ENCODE results near the gene CCDC124. TPM values are rescaled to one million over a fixed set of nuclear protein-coding genes. Genes with fewer than 3 reads are reported as not detected.

The CCDC124 gene
- total RNA-seq, 1 donor from 2014 or later, result 55.3 TPM

DNA sequence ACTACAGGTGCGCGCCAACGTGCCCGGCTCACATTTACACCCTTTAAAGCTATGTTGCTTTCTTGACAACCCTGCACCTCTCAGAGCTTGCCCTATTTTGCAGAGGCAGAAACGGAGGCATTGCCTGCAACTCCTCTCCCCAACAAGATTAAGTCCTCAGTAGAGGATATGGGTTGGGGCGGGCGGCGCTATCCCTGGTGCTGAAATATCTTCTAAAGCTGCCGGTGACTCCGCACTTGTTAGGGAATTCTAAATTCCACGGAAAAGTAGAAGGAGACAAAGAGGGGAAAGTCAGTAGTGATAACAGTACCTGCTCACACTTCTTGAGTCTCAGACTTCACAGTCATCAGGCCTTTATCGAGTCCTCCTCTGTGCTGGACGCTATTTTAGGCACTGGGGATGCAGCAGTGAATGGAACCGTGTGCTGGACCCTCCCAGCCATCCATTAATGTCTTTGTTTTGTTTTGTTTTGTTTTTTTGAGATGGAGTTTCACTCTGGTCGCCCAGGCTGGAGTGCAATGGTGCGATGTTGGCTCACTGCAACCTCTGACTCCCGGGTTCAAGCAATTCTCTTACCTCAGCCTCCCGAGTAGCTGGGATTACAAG is 43.1 kb upstream of the CCDC124 start:
- H3K27ac ChIP-seq, result no peak overlapping the region
- ATAC-seq (peak; percentile 30 to 54), DNase-seq (no peak)
- no peak overlapping the region for H3K4me3 ChIP-seq
- intact Hi-C loops (cut with DNase I), result no loop called here
- H3K36me3 ChIP-seq, result no peaks in the 10 kb centered on the region
- peaks cover 19% of the 10 kb centered on the region for H3K27me3 ChIP-seq (ENCODE audit: low read depth)
- TF ChIP-seq, protein P1, sequence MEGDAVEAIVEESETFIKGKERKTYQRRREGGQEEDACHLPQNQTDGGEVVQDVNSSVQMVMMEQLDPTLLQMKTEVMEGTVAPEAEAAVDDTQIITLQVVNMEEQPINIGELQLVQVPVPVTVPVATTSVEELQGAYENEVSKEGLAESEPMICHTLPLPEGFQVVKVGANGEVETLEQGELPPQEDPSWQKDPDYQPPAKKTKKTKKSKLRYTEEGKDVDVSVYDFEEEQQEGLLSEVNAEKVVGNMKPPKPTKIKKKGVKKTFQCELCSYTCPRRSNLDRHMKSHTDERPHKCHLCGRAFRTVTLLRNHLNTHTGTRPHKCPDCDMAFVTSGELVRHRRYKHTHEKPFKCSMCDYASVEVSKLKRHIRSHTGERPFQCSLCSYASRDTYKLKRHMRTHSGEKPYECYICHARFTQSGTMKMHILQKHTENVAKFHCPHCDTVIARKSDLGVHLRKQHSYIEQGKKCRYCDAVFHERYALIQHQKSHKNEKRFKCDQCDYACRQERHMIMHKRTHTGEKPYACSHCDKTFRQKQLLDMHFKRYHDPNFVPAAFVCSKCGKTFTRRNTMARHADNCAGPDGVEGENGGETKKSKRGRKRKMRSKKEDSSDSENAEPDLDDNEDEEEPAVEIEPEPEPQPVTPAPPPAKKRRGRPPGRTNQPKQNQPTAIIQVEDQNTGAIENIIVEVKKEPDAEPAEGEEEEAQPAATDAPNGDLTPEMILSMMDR (IDR thresholded peaks at IDR 0.05), result no peak
- H3K9me3 ChIP-seq, result no peaks in the 10 kb centered on the region
- no peaks in the 10 kb centered on the region for H3K4me1 ChIP-seq

DNA sequence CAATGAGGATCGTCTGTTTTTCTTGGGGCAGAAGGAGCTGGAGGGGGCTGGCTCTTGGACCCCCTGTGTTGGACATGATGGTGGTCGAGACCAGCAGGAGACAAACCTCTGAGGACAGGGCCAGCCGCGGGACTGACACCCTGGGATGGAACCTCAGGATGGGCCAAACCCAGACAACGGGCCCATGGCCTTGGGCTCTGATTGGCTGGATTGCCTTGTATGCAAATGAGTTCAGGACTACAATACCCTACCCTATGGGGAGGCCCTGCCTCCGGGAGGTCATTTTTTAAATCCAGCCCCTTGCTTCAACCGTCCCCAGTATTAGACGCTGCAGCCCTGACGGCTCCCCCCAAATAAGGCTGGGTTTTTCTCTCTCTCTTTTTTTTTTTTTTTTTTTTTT is 39.0 kb upstream of the CCDC124 start:
- no peak overlapping the region for H3K27ac ChIP-seq
- peaks cover 35% of the 10 kb centered on the region for H3K27me3 ChIP-seq (ENCODE audit: low read depth)
- intact Hi-C loops (cut with DNase I), result no loop called here
- TF ChIP-seq, protein P1 (IDR thresholded peaks at IDR 0.05), result no peak
- H3K9me3 ChIP-seq, result no peaks in the 10 kb centered on the region
- no peak overlapping the region for H3K4me3 ChIP-seq
- ATAC-seq (no peak), DNase-seq (no peak)
- H3K4me1 ChIP-seq, result no peaks in the 10 kb centered on the region
- H3K36me3 ChIP-seq, result no peaks in the 10 kb centered on the region

DNA sequence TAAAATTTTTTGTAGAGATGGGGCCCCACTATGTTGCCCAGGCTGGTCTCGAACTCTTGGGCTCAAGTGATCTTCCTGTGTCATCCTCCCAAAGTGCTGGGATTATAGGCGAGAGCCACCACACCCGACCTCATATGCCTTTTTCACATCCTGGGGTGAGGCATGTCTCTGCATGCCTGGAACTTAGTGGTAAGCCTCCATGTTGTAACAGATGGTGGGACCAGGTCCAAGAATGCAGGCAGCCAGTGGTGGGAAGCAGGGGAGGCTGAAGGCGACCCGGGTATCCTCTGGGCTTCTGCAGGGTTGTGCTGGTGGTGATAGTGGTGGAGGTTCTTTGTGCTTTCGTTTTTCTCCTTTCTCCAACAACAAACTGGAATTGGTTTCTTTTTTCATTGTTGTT is 30.1 kb upstream of the CCDC124 start:
- Histone ChIP-seq H3K4me3 (no peak overlapping the region), H3K27me3 (ENCODE audit: low read depth) (peaks cover 21% of the 10 kb centered on the region), H3K36me3 (no peaks in the 10 kb centered on the region), H3K27ac (no peak overlapping the region), H3K9me3 (peaks cover 3% of the 10 kb centered on the region), H3K4me1 (no peaks in the 10 kb centered on the region)
- ATAC-seq, result no peak
- DNase-seq, result no peak
- TF ChIP-seq, protein P1 (IDR thresholded peaks at IDR 0.05), result no peak
- intact Hi-C loops (cut with DNase I), result no loop called here

DNA sequence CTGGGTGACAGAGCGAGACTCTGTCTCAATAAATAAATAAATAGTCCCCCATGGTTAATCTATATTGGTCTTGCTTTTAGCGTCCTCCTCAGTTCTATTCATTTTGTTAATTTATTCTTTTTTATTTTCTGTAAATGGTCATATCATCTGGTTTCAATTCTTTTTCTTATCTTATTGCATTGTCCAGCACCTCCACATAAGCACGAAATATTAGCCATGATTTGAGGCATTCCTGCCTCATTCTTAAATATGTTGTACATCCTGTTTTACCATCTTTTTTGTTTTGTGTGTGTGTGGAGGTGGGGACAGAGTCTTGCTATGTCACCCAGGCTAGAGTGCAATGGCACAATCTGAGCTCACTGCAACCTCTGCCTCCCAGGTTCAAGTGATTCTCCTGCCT is 24.6 kb upstream of the CCDC124 start:
- Histone ChIP-seq H3K27me3 (ENCODE audit: low read depth) (peaks cover 11% of the 10 kb centered on the region), H3K9me3 (peaks cover 15% of the 10 kb centered on the region), H3K27ac (no peak overlapping the region), H3K4me1 (no peaks in the 10 kb centered on the region), H3K36me3 (no peaks in the 10 kb centered on the region), H3K4me3 (no peak overlapping the region)
- DNase-seq, result no peak
- ATAC-seq, result no peak
- intact Hi-C loops (cut with DNase I), result no loop called here
- TF ChIP-seq, protein P1 (IDR thresholded peaks at IDR 0.05), result no peak

DNA sequence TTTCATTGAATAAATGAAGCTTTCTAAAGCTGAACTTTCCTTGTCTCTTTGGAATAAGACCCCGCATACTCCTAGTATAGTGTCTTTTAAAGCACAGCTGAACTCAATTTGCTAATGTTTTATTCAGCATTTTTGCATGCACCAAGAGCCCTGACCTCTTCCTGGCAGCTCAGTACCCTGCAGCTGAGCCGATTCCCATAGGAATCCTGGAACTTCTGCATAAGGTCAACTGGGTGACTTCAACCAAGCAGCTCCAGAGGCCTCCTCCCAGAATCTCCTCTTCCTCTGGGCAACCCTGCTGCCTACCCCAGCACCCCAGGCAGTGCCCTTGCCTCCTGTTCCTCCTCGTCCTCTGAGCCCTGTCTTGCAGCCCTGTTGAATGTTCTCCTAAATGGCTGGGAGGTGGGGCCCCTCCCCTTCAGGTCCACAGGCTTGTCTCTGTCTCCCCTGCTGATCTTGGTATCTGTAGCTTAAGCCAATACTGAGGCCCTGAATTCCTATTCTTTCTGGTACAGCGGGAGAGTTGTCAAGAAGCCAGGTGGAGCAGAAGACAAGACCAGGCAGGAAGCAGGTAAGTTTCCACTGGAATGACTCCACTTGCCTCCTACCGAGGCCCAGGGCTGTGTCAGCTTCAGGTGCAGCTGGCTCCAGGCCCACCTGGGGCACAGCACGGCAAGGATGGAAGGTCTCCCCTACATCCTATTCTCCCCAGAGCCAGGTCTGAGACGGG is 23.6 kb upstream of the CCDC124 start:
- Histone ChIP-seq H3K36me3 (no peaks in the 10 kb centered on the region), H3K4me3 (no peak overlapping the region), H3K4me1 (no peaks in the 10 kb centered on the region), H3K27me3 (ENCODE audit: low read depth) (peaks cover 9% of the 10 kb centered on the region), H3K9me3 (peaks cover 19% of the 10 kb centered on the region), H3K27ac (no peak overlapping the region)
- TF ChIP-seq, protein P1 (IDR thresholded peaks at IDR 0.05), result no peak
- ATAC-seq (no peak), DNase-seq (no peak)
- intact Hi-C loops (cut with DNase I), result no loop called here
